GM23248 (cell line): ENCODE results near the gene PITPNM3.

Experiments used
- EZH2 ChIP-seq: fragments of 200-600 bp; sonication (generic); IDR thresholded peaks from 2 replicates; pipeline ENCODE4 v1.6.1; 2018; ENCODE audit warnings: antibody characterized with exemption, mild to moderate bottlenecking; ENCODE audit not compliant: insufficient read depth, poor library complexity, severe bottlenecking
- EZH2phosphoT487 ChIP-seq: fragments of 200-600 bp; sonication (generic); IDR thresholded peaks from 2 replicates; pipeline ENCODE4 v1.6.1; 2018; ENCODE audit warnings: antibody characterized with exemption, moderate library complexity, mild to moderate bottlenecking, low read depth; ENCODE audit not compliant: insufficient read depth

- TF ChIP-seq EZH2 (no peak), EZH2phosphoT487 (no peak)
Observed at GRCh38 chr17:6599364-6599763, 43.0 kb upstream of the PITPNM3 start.
